PC-3 (cell line): Measurements from ENCODE around the gene PLEKHG4.

Source experiments
- CTCF ChIP-seq: fragments of 300-600 bp; sonication (generic); conservative IDR thresholded peaks from 2 replicates; pipeline ENCODE4 v1.5.1; 2017; ENCODE audit warnings: antibody characterized with exemption, low read depth, mild to moderate bottlenecking, low read length
- EZH2 ChIP-seq: fragments of 300-600 bp; sonication (generic); IDR thresholded peaks from one replicate; pipeline ENCODE4 v1.6.1; 2017; ENCODE audit warnings: antibody characterized with exemption, mild to moderate bottlenecking, low read length; ENCODE audit not compliant: unreplicated experiment
- EZH2phosphoT487 ChIP-seq: fragments of 300-600 bp; sonication (generic); IDR thresholded peaks from 2 replicates; pipeline ENCODE4 v1.6.1; 2018; ENCODE audit warnings: mild to moderate bottlenecking, antibody characterized with exemption, low read length, borderline replicate concordance

- TF ChIP-seq CTCF (no peak), EZH2phosphoT487 (no peak), EZH2 (no peak)
Measured at GRCh38 chr16:67336648-67337047, 57.3 kb downstream of the PLEKHG4 start.
